Spleen (tissue), 11 donors: ENCODE measurements around the gene ARSG. TPM values are rescaled to one million over a fixed set of nuclear protein-coding genes. Genes with fewer than 3 reads are reported as not detected.
A peak's percentile ranks its signal among the peaks of the same experiment; 100 is the strongest.

Experiments
- DNase-seq: peaks from one replicate; pipeline ENCODE4 v3.0.0-alpha.2; 2020
- H3K27ac ChIP-seq, 8 donors: fragments of 200-600 bp; sonication (generic) in 7 of 8; 1 replicate in 4 of 8; 2 replicates in 4 of 8; pipeline versions ENCODE4 v1.5.0 to v1.8.0; 2016 to 2021; ENCODE audit warnings: inconsistent platforms in 4 of 8, mild to moderate bottlenecking in 4 of 8, moderate library complexity in 1 of 8
- H3K27me3 ChIP-seq, 7 donors: fragments of 200-600 bp; sonication (generic) in 6 of 7; replicated peaks in 1 of 7; 1 replicate in 4 of 7; 2 replicates in 3 of 7; pipeline versions ENCODE4 v1.5.0 to v1.8.0; 2016 to 2021; ENCODE audit warnings: inconsistent platforms in 3 of 7, mild to moderate bottlenecking in 1 of 7
- H3K36me3 ChIP-seq, 6 donors: fragments of 200-600 bp; sonication (generic) in 5 of 6; 1 replicate in 4 of 6; 2 replicates in 2 of 6; pipeline versions ENCODE4 v1.5.0 to v1.8.0; 2016 to 2021; ENCODE audit warnings: inconsistent platforms in 2 of 6
- H3K4me1 ChIP-seq, 6 donors: fragments of 200-600 bp; sonication (generic) in 5 of 6; 1 replicate in 3 of 6; 2 replicates in 3 of 6; pipeline versions ENCODE4 v1.5.0 to v1.8.0; 2016 to 2021; ENCODE audit warnings: inconsistent platforms in 3 of 6
- H3K4me3 ChIP-seq, 8 donors: fragments of 200-600 bp; sonication (generic) in 7 of 8; 1 replicate in 4 of 8; 2 replicates in 4 of 8; pipeline versions ENCODE4 v1.5.0 to v1.8.0; 2016 to 2021; ENCODE audit warnings: inconsistent platforms in 4 of 8, mild to moderate bottlenecking in 4 of 8, moderate library complexity in 2 of 8
- H3K9me3 ChIP-seq, 8 donors: fragments of 200-600 bp; sonication (generic) in 7 of 8; 1 replicate in 4 of 8; 2 replicates in 4 of 8; pipeline versions ENCODE4 v1.5.0 to v1.8.0; 2016 to 2021; ENCODE audit warnings: inconsistent platforms in 4 of 8
- CTCF ChIP-seq, 11 experiments: fragments of 200-600 bp in 7 of 11; fragments of 450-650 bp in 4 of 11; sonication (generic) in 4 of 11; IDR thresholded peaks in 8 of 11; conservative IDR thresholded peaks in 3 of 11; 1 replicate in 7 of 11; 2 replicates in 4 of 11; pipeline versions ENCODE4 v1.4.0 to v1.8.0; 2016 to 2021; ENCODE audit warnings: antibody characterized with exemption in 11 of 11, inconsistent platforms in 4 of 11, mild to moderate bottlenecking in 1 of 11
- POLR2A ChIP-seq, 3 donors: fragments of 450-650 bp; IDR thresholded peaks; one replicate each; pipeline ENCODE4 v1.5.1; 2017; ENCODE audit warnings: antibody characterized with exemption in 3 of 3, mild to moderate bottlenecking in 1 of 3
- POLR2AphosphoS5 ChIP-seq, 3 donors: sonication (generic); formaldehyde crosslinking; IDR thresholded peaks; one replicate each; pipeline ENCODE4 v1.5.1; 2017; ENCODE audit warnings: antibody characterized with exemption in 3 of 3
- WGBS, 5 donors: extraction: QIAGEN DNeasy Blood & Tissue Kit in 3 of 5; methylation state at CpG; one replicate each; pipeline versions ENCODE4 v1.1.5 to v1.1.7; 2013 to 2018; 5-methylcytosine and 5-hydroxymethylcytosine counted together
- intact Hi-C: fragments of 100-400 bp; cut with DNase I; formaldehyde crosslinking; loops from one replicate; pipeline ENCODE4 v1.15.0; 2023; ENCODE audit warnings: low total_unique reads
- polyA plus RNA-seq, 3 donors: library from polyadenylated mRNA; stranded (reverse); fragments of 200-250 nt; gene quantifications; one replicate each; pipeline ENCODE4 v1.2.1, GENCODE V29; 2013
- total RNA-seq, 7 donors: library from RNA; depleted of rRNA in 3 of 7; stranded (reverse); fragments of >200 nt in 3 of 7; fragmentation: NEBNext Ultra II Directional in 4 of 7; extraction: Animal tissue kit (Norgen Biotek cat#: 25700) in 4 of 7; gene quantifications; one replicate each; pipeline versions ENCODE4 v1.1.0 to v1.2.1, GENCODE V29; 2016 to 2021
- donor health status: healthy with polysubstance abuse.
- donor health status: DM: no; HTN: no; CAD: no; lungs with moderate emphysema.
- donor health status: DM: no; HTN: no; CAD: no.
- donor health status: Bipolar disorder and iron deficiency.
- donor health status: healthy.
- donor health status: DM: no; HTN: no; CAD: no.
- donor health status: DM: yes; HTN: yes; CAD: no.

Gene ARSG
- total and polyA plus RNA-seq, 10 donors = 1.5 to 24.3 (median 14.2) TPM

GRCh38 chr17:68433211-68433610 is 141.9 kb downstream of the ARSG start:
- no peaks in the 10 kb centered on the region for H3K9me3 ChIP-seq
- intact Hi-C loops = loop anchor here (10.0 kb wide), 1 partner anchor 158 kb away; no protein-coding TSS in a partner anchor
- no peak for DNase-seq

GRCh38 chr17:68433911-68434508 is 142.7 kb downstream of the ARSG start:
- intact Hi-C loops = loop anchor here (10.0 kb wide), 1 partner anchor 159 kb away; no protein-coding TSS in a partner anchor
- peak; percentile 19 for DNase-seq
- no peaks in the 10 kb centered on the region for H3K9me3 ChIP-seq
- H3K27ac ChIP-seq = no peak overlapping the region
- peaks cover 13 to 39% (median 32%) of the 10 kb centered on the region in 6 donors for H3K4me1 ChIP-seq
- TF ChIP-seq POLR2A (IDR thresholded peaks at IDR 0.05) = no peak
- no peak for TF ChIP-seq POLR2AphosphoS5 (IDR thresholded peaks at IDR 0.05)
- TF ChIP-seq CTCF (IDR thresholded peaks at IDR 0.05 in 8 of 11, conservative IDR thresholded peaks at IDR 0.05 in 3 of 11) = no peak
- no peak overlapping the region for H3K4me3 ChIP-seq
- 89 to 96% (median 92%) methylated on average over 11 to 12 of the region's 12 CpGs for whole genome bisulfite sequencing, 5 donors
- peaks cover 0 to 72% (median 57%) of the 10 kb centered on the region in 6 donors for H3K36me3 ChIP-seq
- no peaks in the 10 kb centered on the region for H3K27me3 ChIP-seq

More at GRCh38 chr17:68433211-68433610, 141.9 kb downstream of the ARSG start:
- Histone ChIP-seq H3K4me1 (peaks cover 13 to 31% (median 24%) of the 10 kb centered on the region in 6 donors), H3K36me3 (peaks cover 0 to 80% (median 64%) of the 10 kb centered on the region in 6 donors), H3K27ac (no peak overlapping the region), H3K4me3 (no peak overlapping the region), H3K27me3 (no peaks in the 10 kb centered on the region)
- WGBS, 5 donors = 94 to 97% (median 95%) methylated on average over 9 of the region's 9 CpGs
- TF ChIP-seq POLR2A (IDR thresholded peaks at IDR 0.05) (no peak), CTCF (IDR thresholded peaks at IDR 0.05 in 8 of 11, conservative IDR thresholded peaks at IDR 0.05 in 3 of 11) (no peak), POLR2AphosphoS5 (IDR thresholded peaks at IDR 0.05) (no peak)

- TF ChIP-seq CTCF (IDR thresholded peaks at IDR 0.05 in 8 of 11, conservative IDR thresholded peaks at IDR 0.05 in 3 of 11) (no peak), POLR2A (IDR thresholded peaks at IDR 0.05) (no peak), POLR2AphosphoS5 (IDR thresholded peaks at IDR 0.05) (no peak)
- Histone ChIP-seq H3K27me3 (no peaks in the 10 kb centered on the region), H3K9me3 (no peaks in the 10 kb centered on the region), H3K4me1 (peaks cover 13 to 53% (median 43%) of the 10 kb centered on the region in 6 donors), H3K36me3 (peaks cover 0 to 58% (median 44%) of the 10 kb centered on the region in 6 donors), H3K4me3 (no peak overlapping the region), H3K27ac (no peak overlapping the region)
- intact Hi-C loops = loop anchor here (10.0 kb wide), 1 partner anchor 161 kb away; no protein-coding TSS in a partner anchor
- DNase-seq = peak; percentile 40
- 94 to 98% (median 95%) methylated on average over 6 of the region's 6 CpGs for WGBS, 5 donors
Measured at GRCh38 chr17:68435361-68435760, 144.1 kb downstream of the ARSG start.
